Activated CD4-positive, alpha-beta T cell treated with anti-CD3 and anti-CD28 coated beads, Interleukin-2, amount 50 U/mL, for 4 hours (primary cell): ENCODE data around the gene PRR9.
"Not testable (repeated sequence)": the region's sequence is repeated elsewhere in the genome, so short reads cannot be mapped to it uniquely, and the experiment has no call there.

Source experiments
- DNase-seq, 2 experiments: peaks; one replicate each; pipeline ENCODE4 v3.0.0-alpha.2; 2020

PRR9 gene

GRCh38 chr1:153217212-153217611, at the start of gene PRR9:
Gene PRR9, plus strand, starts transcription at chr1:153217584. Its CDS starts 561 bp downstream, at chr1:153218145.
- DNase-seq: no peak

GRCh38 chr1:153168686-153169085, 48.7 kb upstream of the PRR9 start:
- DNase-seq: no peak

GRCh38 chr1:153174624-153175023, 42.8 kb upstream of the PRR9 start:
- no peak for DNase-seq

GRCh38 chr1:153178922-153179321, 38.5 kb upstream of the PRR9 start:
- DNase-seq: no peak

GRCh38 chr1:153180556-153180955, 36.8 kb upstream of the PRR9 start:
- DNase-seq: no peak

GRCh38 chr1:153188301-153188700, 29.1 kb upstream of the PRR9 start:
- not testable (repeated sequence) for DNase-seq

GRCh38 chr1:153190373-153190772, 27.0 kb upstream of the PRR9 start:
- no peak for DNase-seq

- DNase-seq: no peak
Observed at GRCh38 chr1:153192697-153193096, 24.7 kb upstream of the PRR9 start.

GRCh38 chr1:153194331-153195050, 22.9 kb upstream of the PRR9 start:
- DNase-seq: no peak

GRCh38 chr1:153195216-153195615, 22.2 kb upstream of the PRR9 start:
- no peak for DNase-seq

GRCh38 chr1:153202006-153202405, 15.4 kb upstream of the PRR9 start:
- DNase-seq: no peak

GRCh38 chr1:153203130-153203529, 14.3 kb upstream of the PRR9 start, which contains the start of gene LELP1:
Gene LELP1, plus strand, starts transcription at chr1:153203430. Its CDS starts 1,278 bp downstream, at chr1:153204708.
- DNase-seq: no peak

- no peak for DNase-seq
Observed at GRCh38 chr1:153206631-153207030, 10.8 kb upstream of the PRR9 start.

- no peak for DNase-seq
Observed at GRCh38 chr1:153210206-153210605, 7.2 kb upstream of the PRR9 start.

- no peak for DNase-seq
Observed at GRCh38 chr1:153212201-153212600, 5.2 kb upstream of the PRR9 start.

GRCh38 chr1:153213519-153213918, 3.9 kb upstream of the PRR9 start:
- no peak for DNase-seq

GRCh38 chr1:153217744-153218416, 496 bp downstream of the PRR9 start:
- no peak for DNase-seq

GRCh38 chr1:153220606-153221303, 3.4 kb downstream of the PRR9 start:
- no peak for DNase-seq

- DNase-seq: peak; percentile 23 to 25
Observed at GRCh38 chr1:153223040-153223891, 5.9 kb downstream of the PRR9 start.

- DNase-seq: no peak
Observed at GRCh38 chr1:153227810-153228209, 10.4 kb downstream of the PRR9 start.

GRCh38 chr1:153228491-153228890, 11.1 kb downstream of the PRR9 start:
- no peak for DNase-seq

GRCh38 chr1:153229076-153229829, 11.9 kb downstream of the PRR9 start:
- not testable (repeated sequence) for DNase-seq
